ENCODE results near the gene JHY.

JHY gene

GRCh38 chr11:122954455-122954854 lies 71.9 kb downstream of the JHY start:
- no peak for DNase-seq

GRCh38 chr11:122963961-122964360 lies 81.4 kb downstream of the JHY start:
- DNase-seq, result no peak

DNA sequence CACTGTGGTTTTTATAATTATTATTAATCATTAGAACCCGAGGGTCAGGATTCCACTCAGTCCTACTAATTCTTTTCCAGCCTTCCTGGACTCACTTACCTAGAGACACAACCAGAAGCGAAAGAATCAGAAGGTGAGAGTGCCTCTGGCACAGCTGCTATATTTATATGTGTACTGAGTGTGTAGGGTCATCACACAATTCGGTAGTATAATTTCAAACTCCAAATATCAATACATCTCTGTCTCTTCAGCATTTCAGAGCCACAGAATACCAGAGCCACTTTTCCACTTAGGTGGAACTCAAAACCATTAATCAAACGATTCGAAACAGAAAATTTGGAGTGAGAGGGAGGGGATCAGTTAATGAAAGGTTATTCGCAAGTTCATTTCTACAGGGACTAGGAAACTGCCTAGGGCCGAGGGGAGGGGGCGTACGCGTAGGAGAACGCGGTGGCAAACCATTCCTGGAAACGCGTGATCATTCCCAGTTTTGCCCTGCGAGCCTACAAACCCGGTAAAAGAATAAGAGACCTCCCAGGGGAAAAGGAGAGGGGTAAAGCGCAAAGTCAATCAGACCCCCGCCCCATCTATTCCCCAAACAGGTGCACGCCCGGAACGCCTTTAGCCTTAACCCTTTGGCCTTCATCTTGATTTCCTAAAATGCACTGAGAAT lies 93.6 kb downstream of the JHY start:
- no peak for DNase-seq

DNA sequence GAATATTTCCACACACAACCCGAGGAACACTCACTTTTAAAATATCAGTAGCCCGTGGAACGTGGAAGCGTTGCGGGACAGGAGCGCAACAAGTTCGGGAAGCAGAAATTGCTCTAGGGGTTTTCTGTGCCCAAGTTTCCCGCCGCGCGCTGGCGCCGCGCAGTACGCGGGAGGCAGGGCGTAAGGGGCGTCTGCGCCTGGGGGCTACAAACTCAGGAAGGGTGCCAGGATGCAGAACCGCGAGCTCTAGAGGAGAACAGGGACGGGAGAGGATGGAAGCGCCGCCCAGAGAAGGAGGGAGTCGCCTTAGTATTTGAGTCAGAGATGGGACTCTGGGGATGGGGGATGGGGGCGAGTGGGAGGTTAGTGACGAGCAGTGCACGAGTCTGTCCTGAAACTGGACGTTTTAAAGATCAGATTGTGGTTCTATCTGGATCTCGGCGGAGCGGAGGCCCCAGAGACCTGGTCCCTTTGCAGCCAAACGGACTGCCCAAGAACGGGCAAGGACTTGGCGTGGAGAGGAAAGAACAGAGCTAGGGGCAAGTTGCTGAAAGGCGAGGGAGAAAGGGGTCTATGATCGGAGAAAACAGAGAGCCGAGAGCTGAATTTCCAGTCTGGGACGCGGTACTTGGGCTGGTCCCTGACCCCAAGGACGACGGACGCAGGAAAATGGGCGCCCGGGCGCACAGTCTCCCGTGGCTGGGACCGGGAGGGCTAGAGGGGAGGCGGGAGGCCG lies 94.3 kb downstream of the JHY start:
- no peak for DNase-seq

GRCh38 chr11:122977470-122978298 lies 95.1 kb downstream of the JHY start:
- DNase-seq, result no peak

- no peak for DNase-seq
Observed at GRCh38 chr11:122978299-122978620, 95.7 kb downstream of the JHY start.

DNA sequence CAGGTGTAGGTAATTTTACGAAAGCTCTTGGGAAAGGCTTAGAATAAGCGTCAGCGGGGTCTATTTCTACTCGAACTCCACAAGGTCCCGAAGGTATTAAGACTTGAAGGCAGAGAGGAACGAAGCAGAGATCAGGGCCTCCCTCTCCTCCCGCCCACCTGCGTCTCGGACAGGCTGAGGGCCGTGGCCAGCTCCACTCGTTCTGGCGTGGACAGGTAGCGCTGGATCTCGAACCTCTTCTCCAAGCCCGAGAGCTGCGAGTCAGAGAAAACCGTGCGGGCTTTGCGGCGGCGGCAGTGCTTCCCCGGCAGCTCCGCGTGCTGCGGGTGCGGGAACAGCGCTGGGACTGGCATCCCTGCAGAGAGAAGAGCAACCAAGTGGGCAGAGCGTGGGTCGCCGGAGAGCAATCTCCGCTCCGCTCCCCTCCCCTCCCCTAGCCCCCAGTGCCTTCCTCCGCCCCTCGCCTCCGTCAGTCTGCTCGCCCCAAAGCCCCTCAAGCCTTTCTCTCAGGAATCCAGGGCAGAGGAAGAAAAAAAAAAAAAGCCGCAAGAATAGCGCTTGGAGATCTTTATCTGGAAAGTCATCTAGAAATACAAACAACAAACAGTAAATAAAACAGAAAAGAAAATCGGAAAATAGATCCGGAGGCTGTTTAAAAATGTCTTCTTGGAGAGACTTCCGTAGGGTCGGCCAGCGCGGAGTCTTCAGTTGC lies 96.7 kb downstream of the JHY start:
- DNase-seq, result no peak

DNA sequence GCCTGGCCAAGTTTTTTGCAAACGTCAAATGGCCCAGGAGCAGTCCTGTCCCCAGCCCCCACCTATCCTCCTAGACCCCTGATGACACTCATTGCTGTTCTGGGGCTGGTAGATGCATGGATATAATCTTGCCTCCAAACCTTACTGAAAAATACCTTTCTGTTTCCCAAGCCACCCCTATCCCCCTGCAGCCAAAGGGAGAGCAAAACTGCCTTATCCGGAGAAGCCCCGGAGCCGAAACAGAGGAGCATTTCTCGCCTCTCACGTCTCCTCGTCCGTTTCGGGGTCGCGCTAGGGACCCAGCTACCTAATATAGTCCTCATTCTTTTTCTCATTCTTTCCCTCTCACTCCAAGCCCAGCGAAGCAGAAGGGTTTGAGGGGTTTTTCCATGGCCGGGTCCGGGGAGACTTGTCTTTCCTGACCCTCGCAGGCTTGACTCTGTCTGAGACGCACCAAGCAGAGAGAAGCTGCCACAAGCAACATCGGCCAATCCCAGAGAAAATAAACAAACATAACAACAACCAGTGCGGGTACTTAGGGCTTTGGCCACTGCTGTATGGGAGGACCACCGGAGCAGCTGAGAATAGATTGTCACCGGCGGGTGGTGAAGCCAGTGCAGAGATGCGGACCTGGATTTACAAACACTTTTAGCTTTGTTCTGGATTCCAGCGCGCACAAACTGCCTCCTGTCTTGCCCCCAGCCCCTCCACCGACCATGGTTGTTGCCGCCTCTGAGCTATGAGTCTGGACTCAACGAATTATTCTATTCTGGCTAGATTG lies 97.4 kb downstream of the JHY start:
- DNase-seq, result no peak

GRCh38 chr11:122981388-122982264 lies 99.1 kb downstream of the JHY start, which contains the start of gene BSX:
Gene BSX (minus strand): TSS chr11:122981834. CDS start chr11:122981671, 163 bp downstream.
- DNase-seq, result no peak

DNA sequence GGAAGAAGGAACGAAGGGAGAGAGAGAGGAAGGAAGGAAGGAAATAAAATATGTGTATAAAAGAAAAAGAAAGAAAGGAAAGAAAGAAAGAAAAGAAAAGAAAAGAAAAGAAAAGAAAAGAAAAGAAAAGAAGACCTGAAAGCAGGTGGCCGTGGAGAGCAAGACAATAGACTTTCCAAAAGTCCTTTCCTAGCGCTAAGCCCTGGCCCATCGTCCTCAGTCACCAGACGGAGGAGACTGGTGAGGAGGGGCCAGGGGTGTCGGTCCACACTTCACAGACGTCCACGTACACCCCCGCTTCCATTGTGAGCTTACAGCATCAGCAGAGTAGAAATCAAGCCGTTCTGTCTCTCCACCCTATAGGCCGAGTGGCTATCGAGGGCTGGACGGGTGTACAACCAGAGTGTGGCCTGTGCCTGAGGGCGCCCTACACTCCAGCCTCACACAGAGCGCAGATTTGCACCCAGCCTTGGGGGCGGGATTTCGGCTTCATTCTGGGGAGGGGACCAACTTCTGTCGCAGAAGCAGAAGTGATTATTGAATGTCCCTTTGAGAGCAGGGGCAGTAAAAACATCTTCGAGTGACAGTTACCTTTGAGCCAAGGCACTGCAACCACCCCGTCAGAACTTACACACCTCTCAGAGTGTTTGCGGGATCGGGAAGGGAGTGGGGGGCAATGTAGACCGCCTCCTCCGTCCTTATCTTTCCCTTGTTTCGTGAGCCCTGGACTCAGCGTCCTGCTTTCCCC lies 101.1 kb downstream of the JHY start:
- DNase-seq, result no peak

- DNase-seq, result no peak
Observed at GRCh38 chr11:122984186-122985011, 101.8 kb downstream of the JHY start.

DNA sequence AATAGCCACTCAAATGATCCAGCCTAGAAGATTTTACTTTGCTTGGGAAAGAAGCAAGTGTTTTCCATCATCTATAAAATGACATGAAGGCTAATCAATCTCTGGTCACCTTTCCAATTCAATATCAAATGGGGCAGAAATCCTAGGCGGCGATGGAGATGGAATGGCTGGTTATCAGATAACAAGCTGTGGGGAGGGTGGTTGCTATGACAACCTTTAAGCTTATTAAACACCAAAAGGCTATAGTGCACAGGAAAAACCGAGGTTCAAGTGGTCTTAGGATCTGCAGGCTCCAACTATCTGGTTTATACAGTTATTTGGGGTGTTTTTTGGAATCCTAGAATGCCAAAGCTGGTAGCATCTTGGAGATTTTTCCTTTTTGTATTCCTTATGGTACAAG lies 113.0 kb downstream of the JHY start:
- no peak for DNase-seq

- DNase-seq, result no peak
Observed at GRCh38 chr11:122998727-122999366, 116.3 kb downstream of the JHY start.

DNA sequence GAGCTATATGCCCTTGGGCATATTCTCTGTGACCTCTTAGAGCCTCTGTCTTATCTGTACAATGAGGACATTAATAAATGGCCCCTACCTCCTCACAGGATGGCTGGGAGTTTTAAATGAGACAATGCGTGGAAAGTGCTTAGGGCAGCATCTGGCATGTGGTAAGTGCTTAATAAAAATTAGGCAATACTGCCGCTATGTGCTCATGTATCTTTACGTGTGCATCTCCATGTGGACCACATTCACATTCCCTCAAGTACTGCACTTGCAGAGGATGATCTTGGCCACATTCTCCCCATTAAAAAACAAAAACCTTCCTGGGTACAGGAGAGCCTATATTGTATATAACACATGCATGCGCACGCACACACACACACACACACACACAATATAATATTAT lies 118.2 kb downstream of the JHY start:
- no peak for DNase-seq

DNA sequence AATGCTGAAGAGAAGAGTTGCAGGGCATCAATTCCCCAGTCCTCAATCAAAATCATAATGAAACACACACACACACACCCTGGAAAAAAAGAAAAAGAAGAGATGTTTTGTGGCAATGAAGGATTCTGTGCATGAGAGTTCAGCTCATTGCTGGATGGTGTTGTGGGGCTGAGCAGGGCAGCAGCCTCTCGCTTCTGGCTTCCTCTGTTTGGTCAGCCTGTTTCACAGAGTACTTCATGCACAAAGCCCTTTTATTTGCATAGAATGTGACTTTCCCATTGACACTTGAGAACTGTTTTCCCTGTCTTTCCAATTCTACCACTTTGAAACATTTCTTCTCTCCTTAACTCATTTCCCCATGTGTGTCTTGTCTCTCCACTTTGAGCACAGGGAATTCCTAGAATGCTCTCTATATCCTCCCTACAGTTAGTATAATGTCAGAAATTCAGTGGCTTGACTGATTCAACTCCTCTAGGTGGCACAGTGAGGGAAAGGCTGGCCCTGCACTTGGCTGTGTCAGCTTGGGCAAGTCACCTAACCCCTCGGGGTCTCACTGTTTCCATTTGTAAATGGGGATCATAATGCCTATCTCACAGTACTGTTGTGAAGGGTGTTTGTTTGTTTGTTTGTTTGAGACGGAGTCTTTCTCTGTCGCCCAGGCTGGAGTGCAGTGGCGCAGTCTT lies 124.4 kb downstream of the JHY start:
- DNase-seq, result no peak
